GM19455 (cell line): Measurements from ENCODE around the gene SYNGR3.

Source experiments
- ATAC-seq: cut with Tn5 transposase; IDR thresholded peaks from one replicate; pipeline ENCODE4 v1.9.1; 2021; ENCODE audit not compliant: unreplicated experiment

SYNGR3 gene

GRCh38 chr16:1976216-1976520 is 13.6 kb upstream of the SYNGR3 start:
- ATAC-seq = no peak

GRCh38 chr16:1976951-1977874 is 12.6 kb upstream of the SYNGR3 start:
- no peak for ATAC-seq

DNA sequence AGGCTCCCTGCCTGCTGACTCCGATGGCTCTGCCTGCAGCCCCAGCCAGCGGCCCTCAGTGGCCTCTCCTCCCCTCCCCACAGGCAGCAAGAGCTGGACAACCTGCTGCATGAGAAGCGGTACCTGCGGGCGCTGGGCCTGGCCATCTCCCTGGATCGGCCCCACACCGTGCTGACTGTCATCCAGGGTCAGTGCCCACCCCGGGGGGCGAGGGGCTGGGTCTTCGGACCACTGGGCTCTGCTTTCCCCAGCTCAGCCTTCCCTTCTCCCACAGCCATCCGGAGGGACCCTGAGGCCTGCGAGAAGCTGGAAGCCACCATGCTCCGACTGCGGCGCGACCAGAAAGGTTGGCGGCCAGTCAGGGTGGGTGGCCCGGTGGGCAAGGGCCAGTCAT is 11.9 kb upstream of the SYNGR3 start:
- no peak for ATAC-seq

DNA sequence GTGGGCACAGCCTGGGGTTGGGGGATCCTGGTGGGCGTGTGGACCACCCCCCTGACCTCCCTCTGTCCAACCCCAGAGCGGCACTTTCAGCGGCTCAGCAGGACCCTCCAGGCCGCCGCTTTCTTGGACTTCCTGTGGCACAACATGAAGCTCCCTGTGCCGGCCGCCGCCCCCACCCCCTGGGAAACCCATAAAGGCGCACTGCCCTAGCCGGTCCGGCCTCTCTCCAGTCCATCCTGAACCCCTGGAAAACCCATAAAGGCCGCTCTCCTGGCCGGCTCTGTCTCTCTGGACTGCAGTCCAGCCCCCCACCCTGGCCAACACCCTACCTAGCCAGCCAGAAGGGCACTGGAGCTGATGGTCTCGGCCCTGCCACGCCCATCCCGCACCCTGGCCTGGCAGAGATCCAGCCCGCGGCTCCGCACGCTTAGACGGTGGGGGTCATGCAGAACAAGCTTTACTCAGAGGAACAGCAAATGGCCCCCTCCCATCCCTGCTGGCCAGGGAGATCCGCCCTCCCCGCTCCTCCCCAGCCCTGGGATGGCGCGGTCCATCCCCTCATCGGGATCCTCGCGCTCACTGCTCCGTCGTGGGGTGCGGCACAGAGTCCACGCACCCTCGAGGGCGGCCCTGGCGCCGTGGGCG is 11.2 kb upstream of the SYNGR3 start:
- ATAC-seq = no peak

GRCh38 chr16:1979271-1980029 is 10.3 kb upstream of the SYNGR3 start:
- no peak for ATAC-seq

GRCh38 chr16:1980030-1980769 is 9.6 kb upstream of the SYNGR3 start:
- ATAC-seq = no peak

DNA sequence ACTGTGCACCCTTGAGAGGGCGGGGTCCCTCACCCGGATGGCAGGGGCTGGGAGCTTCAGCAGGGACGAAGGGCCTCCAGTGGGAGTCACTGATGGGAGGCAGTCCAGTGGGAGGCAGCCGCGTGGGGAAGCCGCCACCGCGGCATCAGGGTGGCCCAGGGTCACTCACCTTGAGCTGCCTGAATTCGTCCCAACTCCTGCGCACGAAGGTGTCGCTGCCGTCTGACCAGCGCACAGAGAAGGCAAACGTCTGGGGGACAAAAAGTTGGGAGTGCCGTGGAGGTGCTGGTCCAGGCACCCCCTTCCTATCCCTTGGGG is 9.0 kb upstream of the SYNGR3 start:
- ATAC-seq = no peak

GRCh38 chr16:1981398-1981836 is 8.4 kb upstream of the SYNGR3 start, which contains the start of gene NOXO1:
TSS of gene NOXO1 (minus strand) at chr16:1981469. CDS start at chr16:1981179, 290 bp downstream.
- ATAC-seq = no peak

DNA sequence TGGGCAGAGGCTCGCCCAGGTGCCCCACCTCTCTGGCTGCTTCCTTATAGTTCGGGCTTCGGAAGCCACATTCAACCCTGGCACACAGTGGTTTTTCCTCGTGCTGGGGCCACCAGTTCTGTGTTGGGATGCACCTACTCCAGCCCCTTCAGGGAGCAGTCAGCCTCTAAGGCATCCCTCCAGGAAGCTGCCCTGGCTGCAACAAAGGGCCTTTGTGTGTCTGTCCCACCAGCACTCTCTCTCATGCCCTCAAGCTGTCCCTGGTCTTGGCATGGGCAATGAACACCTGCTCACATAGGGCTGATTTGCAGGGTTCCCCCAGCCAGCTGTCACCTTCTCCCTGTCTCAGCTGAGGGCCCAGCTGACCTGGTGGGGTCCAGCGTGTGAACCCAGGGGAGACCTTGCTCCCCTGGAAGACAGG is 7.7 kb upstream of the SYNGR3 start:
- no peak for ATAC-seq

DNA sequence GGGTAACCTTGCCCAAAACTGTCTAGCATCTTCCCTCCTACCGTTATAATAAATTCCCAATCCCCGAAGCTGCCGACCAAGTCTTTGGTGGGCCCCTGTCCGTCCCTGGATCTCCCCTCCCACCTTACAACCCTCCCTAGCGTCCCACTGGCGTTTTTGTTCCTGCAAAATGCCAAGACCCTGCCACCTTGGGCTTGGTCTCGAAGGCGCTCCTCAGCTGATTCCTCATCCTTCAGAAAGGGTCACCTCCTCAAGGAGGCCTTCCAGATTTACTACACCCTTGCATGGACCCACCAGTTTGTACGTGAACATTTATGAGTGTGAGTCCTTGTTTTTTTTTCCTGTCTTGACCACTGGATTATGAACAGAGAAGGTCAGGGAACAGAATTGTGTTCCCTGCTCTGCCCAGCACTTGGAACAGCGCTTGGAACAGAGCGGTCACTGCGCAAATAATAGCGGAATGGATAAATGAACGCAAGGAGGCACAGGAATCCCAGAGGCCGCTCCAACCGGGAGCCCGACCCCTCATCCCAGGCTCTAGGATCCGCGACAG is 6.7 kb upstream of the SYNGR3 start:
- no peak for ATAC-seq

DNA sequence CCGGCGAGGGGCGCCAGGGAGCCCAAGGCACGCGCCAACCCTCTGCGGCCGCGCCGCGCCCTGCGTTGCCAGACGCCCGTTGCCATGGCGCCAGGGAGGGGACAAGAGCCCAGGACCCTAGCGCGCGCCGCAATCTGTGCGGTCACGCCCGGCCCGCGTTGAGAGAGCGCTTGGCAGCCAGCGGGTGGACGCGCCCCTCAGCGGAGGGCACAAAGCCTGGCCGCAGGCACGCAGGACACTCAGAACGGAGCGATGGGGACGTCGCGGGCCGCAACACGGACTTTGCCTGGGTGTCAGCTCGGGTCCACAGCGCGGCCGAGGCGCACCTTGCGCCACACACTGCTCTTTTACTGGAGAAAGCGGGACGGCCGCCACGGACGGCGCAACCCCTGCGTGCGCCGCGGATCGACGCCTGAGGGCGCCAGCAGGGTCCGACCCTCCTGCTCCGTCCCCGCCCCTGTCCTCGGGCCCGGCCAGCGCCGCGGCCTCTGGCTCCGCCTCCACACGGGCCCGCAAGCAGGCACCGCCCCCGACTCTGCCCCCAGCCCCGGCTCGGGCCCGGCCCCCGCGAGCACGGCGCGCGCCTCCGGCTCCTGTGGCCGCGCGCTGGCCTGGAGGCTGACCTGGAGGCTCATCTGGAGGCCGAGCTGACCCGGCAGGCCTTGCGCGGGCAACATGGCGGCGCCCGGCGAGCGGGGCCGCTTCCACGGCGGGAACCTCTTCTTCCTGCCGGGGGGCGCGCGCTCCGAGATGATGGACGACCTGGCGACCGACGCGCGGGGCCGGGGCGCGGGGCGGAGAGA is 6.0 kb upstream of the SYNGR3 start, which contains the start of gene GFER:
Gene GFER, plus strand, starts transcription at position 650 of the 803 bp plus-strand sequence. Its CDS starts 26 bp downstream, at position 676.
- ATAC-seq = peak; percentile 67

DNA sequence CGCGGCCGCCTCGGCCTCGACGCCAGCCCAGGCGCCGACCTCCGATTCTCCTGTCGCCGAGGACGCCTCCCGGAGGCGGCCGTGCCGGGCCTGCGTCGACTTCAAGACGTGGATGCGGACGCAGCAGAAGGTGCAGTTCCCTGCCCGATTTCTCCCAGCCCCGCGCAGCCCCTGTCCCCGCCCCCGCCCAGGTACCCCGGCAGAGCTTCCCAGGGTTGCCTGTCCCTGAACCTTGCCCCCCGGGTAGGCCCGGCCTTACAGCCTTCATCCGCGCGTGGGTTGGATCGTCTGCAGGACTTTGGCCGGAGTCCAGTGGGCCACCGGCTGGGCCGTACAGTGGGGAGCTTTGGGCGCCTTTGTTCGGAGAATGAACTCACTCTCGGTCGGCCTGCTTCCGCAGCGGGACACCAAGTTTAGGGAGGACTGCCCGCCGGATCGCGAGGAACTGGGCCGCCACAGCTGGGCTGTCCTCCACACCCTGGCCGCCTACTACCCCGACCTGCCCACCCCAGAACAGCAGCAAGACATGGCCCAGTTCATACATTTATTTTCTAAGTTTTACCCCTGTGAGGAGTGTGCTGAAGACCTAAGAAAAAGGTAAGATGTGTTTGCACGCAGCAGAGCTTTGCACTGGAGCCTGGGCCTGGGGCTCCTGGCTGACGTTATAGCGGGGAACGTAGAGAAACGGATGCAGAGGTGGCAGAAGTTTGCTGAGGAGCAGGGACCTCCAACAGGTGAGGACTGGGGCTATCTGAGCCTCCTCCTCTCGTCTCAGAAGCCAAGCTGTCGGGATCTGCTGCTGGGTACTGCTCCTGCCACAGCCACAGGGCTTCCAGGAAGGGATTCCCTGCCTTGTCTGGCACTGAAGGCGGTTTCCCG is 5.2 kb upstream of the SYNGR3 start:
- ATAC-seq = no peak

DNA sequence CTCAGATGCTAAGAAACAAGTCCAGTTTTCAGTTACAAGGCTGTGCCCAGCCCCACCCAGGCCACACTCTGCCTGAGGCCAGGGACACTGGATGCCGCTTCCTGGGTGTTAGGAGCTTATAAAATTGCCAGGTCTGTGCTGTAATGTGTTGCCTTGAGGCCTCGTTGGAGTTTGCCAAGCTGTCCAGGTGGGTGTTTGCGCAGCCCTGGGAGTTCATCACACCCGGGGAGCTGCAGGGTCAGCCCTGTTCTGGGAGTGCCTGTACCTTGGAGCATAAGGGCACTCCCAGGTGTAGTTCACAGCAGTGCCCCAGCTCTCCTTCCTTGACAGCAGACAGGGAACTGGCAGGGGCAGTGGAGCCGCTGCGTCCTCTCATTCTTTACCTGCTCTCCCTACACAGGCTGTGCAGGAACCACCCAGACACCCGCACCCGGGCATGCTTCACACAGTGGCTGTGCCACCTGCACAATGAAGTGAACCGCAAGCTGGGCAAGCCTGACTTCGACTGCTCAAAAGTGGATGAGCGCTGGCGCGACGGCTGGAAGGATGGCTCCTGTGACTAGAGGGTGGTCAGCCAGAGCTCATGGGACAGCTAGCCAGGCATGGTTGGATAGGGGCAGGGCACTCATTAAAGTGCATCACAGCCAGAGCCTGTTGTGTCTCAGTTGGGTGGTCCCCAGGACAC is 4.2 kb upstream of the SYNGR3 start:
- no peak for ATAC-seq

GRCh38 chr16:1987198-1987597 is 2.6 kb upstream of the SYNGR3 start:
- ATAC-seq = no peak

DNA sequence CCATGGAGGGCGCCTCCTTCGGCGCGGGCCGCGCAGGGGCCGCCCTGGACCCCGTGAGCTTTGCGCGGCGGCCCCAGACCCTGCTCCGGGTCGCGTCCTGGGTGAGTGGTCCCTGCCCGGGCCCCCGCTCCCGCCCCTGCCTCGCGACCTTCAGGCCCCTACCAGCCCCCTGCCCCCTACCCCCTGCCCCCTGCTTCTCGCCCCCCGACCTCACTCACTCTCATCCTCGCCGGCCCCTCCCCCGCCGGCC is 256 bp downstream of the SYNGR3 start:
- ATAC-seq = no peak

- ATAC-seq = no peak
Measured at GRCh38 chr16:1990351-1991134, 773 bp downstream of the SYNGR3 start.

DNA sequence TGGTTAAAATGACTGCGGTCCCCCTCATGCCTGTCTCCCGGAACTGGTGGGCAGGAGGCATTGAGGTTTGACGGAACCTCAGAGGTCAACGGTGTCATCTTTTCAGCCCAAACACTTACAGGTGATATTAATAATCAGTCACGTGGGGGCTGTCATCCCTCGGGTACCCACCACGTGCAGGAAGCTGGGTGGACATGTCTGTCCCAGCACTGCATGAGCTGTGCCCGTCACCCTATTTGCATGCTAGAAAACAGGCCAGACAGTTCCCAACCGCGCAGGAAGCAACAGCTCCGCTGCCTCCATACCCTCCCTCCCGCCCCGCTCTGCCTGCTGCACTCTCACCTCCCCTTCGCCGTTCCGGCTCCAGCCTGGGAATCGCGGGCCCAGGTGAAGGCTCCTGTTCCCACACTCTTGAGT is 1.4 kb downstream of the SYNGR3 start:
- ATAC-seq = no peak

GRCh38 chr16:1991588-1991947 is 1.8 kb downstream of the SYNGR3 start:
- no peak for ATAC-seq
